GM12892 (cell line): ENCODE results near the gene AAGAB.

Experiments
- DNase-seq: peaks from one replicate; pipeline ENCODE4 v3.0.0; 2011; ENCODE audit not compliant: insufficient read length
- FAIRE-seq: peaks from 2 replicates; lab custom pipeline; 2011; peaks lifted over from hg19 to GRCh38; lab: Jason Lieb, UNC
- POLR2A ChIP-seq: IDR thresholded peaks from 2 replicates; pipeline ENCODE4 v1.6.1; 2011; ENCODE audit warnings: low read depth, low read length, control low read depth
- POLR2AphosphoS5 ChIP-seq: IDR thresholded peaks from 2 replicates; pipeline ENCODE4 v1.6.1; 2011; ENCODE audit warnings: low read depth, low read length, control low read depth
- TAF1 ChIP-seq: IDR thresholded peaks from 2 replicates; pipeline ENCODE4 v1.6.1; 2011; ENCODE audit warnings: low read depth, mild to moderate bottlenecking, control low read depth, low read length, borderline replicate concordance

Gene AAGAB

DNA sequence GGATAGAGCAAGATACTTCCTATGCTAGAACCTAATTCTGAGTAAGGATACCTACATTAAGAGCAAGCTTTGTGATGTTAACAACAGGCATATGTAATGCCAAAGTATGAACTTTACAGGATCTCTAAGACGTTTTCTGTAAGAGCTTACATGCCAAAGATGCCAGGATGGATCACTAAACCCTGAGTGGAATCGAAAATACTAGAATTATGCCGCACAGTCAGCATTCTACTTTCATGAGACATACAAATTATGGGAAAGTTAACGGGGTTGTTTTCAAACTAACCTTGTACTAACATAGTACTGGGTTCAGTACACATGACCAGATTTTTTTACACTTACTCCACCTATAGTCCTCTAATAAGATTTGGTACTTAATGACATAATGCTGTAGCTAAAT, 55.1 kb downstream of the AAGAB start:
- no peak for DNase-seq
- no peak for FAIRE-seq
- TF ChIP-seq POLR2A: no peak
- no peak for TF ChIP-seq TAF1
- TF ChIP-seq POLR2AphosphoS5: no peak

GRCh38 chr15:67198157-67198754, 56.2 kb downstream of the AAGAB start:
- TF ChIP-seq POLR2AphosphoS5: no peak
- no peak for TF ChIP-seq TAF1
- TF ChIP-seq POLR2A: no peak
- no peak for FAIRE-seq
- no peak for DNase-seq

- DNase-seq: no peak
- FAIRE-seq: no peak
- TF ChIP-seq POLR2A: no peak
- TF ChIP-seq TAF1: no peak
- 0 out of 2 replicates have a peak, but pooled peaks have one; percentile 50 for TF ChIP-seq POLR2AphosphoS5
Observed at GRCh38 chr15:67197364-67197695, 57.1 kb downstream of the AAGAB start.

DNA sequence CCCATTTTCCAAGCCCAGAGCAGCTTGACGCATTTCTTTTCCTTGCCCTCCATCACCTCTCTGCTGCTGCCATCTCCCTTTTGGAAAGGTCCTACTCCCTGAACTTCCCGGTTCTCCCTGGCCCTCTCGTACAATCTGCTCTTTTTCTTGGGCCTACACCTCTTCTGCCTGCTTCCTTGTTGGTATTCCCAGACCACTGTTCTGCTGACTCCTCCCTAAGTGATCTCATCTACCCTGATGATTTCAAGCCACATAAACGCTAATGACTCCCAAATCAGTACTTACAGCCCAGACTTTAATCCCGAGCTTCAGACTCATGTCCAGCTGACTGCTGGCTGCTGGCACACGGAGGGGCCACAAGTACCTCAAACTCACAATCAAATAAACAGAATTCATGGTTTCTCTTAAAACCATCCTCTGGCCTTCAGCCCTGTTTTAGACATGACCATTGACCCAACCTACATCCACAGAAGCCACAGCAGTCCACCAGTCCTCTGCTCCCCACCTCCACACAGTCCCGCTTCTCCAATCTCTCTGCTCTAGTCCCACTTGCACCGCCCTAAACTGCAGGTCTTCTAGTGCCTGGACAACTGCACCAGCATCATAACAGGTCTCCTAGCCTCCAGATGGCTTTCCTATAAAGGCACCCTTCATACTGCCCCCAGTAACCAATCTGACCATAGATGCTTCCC, 57.6 kb downstream of the AAGAB start:
- peak; percentile 70 for TF ChIP-seq POLR2AphosphoS5
- TF ChIP-seq TAF1: no peak
- TF ChIP-seq POLR2A: no peak
- FAIRE-seq (no peak), DNase-seq (no peak)

GRCh38 chr15:67196222-67196621, 58.2 kb downstream of the AAGAB start:
- TF ChIP-seq POLR2A (peak; percentile 16; the same call in 1 of the 2 replicates), POLR2AphosphoS5 (no peak), TAF1 (no peak)
- no peak for FAIRE-seq
- DNase-seq: no peak

DNA sequence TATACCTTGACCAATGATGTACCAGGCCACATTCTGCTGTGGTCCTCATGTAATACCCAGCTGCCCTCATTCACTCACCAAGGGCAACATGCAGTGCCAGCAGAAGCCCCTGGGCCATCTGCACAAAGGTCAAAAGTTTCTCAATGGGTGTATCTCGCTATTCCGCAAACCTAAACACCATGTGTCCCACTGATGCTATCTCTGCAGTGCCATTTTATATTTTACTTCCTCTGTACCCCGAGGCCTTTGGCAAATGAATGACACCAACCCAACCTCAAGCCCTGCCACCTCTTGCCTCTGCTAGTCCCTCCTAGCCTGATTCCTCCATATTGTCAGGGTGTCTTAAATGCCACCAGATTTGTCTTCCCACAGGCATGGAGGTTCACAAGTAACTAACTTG, 59.2 kb downstream of the AAGAB start:
- no peak for DNase-seq
- TF ChIP-seq TAF1 (no peak), POLR2AphosphoS5 (peak; percentile 53; the same call in 1 of the 2 replicates)
- FAIRE-seq: no peak

DNA sequence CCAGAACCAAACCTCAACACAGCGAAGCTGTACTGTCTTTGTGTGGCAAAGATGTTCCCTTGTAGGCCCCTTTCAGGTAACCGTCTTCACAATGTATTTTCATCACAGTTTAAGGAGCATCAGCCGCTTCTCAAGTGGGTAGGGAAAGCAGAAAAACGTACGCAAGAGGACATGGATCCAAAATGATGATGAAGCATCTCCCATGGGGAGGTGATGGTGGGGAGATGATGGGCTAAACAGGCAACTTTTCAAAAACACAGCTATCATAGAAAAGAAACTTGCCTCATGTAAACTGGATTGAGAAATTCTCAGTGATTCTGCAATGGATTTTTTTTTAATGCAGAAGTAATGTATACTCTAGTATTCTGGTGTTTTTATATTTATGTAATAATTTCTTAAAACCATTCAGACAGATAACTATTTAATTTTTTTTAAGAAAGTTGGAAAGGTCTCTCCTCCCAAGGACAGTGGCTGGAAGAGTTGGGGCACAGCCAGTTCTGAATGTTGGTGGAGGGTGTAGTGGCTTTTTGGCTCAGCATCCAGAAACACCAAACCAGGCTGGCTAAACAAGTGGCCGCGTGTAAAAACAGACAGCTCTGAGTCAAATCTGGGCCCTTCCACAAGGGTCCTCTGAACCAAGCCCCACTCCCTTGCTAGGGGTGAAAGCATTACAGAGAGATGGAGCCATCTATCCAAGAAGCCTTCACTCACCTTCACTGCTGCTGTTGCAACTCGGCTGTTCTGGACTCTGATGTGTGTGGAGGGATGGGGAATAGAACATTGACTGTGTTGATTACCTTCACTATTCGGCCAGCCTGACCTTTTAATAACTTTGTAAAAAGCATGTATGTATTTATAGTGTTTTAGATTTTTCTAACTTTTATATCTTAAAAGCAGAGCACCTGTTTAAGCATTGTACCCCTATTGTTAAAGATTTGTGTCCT, 60.0 kb downstream of the AAGAB start:
- TF ChIP-seq TAF1 (no peak), POLR2A (no peak), POLR2AphosphoS5 (no peak)
- no peak for FAIRE-seq
- DNase-seq: no peak

- no peak for DNase-seq
- FAIRE-seq: no peak
- TF ChIP-seq POLR2AphosphoS5 (no peak), TAF1 (no peak), POLR2A (no peak)
Observed at GRCh38 chr15:67193223-67193990, 61.1 kb downstream of the AAGAB start.

- TF ChIP-seq TAF1 (no peak), POLR2AphosphoS5 (no peak), POLR2A (no peak)
- no peak for DNase-seq
- no peak for FAIRE-seq
Observed at GRCh38 chr15:67192185-67192820, 62.2 kb downstream of the AAGAB start.

GRCh38 chr15:67190813-67191212, 63.6 kb downstream of the AAGAB start:
- no peak for FAIRE-seq

More at GRCh38 chr15:67190813-67191212, 63.6 kb downstream of the AAGAB start:
- TF ChIP-seq POLR2A: no peak
- no peak for TF ChIP-seq TAF1
- no peak for DNase-seq
